Posterior vena cava (tissue), 2 donors: ENCODE results near the gene CROCC2. TPM values are rescaled to one million over a fixed set of nuclear protein-coding genes. Genes with fewer than 3 reads are reported as not detected.

Experiments used
- DNase-seq: peaks from one replicate; pipeline ENCODE4 v3.0.0-alpha.2; 2020; ENCODE audit warnings: low spot score
- intact Hi-C, 2 donors: fragments of 100-400 bp; cut with DNase I; formaldehyde crosslinking; loops; one replicate each; pipeline versions ENCODE4 v1.14.1 to v1.14.2; 2022 to 2023
- total RNA-seq, 2 donors: library from RNA; stranded (reverse); fragmentation: NEBNext Ultra II Directional; extraction: Animal tissue kit (Norgen Biotek cat#: 25700); gene quantifications; one replicate each; pipeline ENCODE4 v1.2.1, GENCODE V29; 2021
- donor health status: DM: yes; HTN: yes; CAD: no.
- donor health status: DM: yes; HTN: yes; CAD: no.

The CROCC2 gene
- total RNA-seq, 2 donors from 2014 or later = 0.09 TPM; not detected in 1

DNA sequence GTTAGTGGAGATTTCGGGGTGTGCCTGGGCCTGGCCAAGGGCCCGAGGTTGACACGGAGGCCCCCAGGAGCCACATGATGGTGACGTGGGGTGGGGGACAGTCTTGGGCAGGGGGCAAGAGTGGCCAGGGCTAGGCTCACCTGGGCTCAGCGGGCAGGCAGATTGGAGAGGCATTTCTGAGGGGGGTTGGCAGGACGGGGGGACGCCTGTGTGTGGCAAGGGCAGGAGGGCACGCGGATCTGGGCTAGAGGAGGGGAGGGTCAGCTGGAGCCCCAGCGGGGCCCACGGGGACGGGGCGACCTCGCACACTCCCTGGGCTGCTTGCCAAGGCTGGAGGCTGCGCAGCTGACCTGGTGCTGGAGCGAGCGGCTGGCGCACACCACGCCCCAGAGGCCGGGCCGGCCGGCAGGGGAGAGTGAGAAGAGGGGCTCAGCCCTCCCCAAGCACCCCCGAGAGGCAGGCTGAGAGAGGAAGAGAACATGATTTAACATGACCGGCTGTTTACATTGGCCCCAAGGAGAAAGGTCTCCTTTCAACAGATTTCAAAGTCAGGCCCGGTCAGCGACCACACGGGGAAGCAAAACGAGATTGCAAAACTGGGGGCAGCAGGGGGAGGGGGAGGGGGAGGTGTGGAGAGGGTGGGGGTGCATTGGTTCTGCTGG is 54.3 kb downstream of the CROCC2 start:
- intact Hi-C loops = no loop called here
- peak; percentile 82 for DNase-seq

GRCh38 chr2:240960971-240961876 is 55.1 kb downstream of the CROCC2 start:
- intact Hi-C loops = no loop called here
- peak; percentile 68 for DNase-seq

- peak; percentile 50 for DNase-seq
- intact Hi-C loops = no loop called here
These were observed 55.8 kb downstream of the CROCC2 start for GRCh38 chr2:240961910-240962299.

DNA sequence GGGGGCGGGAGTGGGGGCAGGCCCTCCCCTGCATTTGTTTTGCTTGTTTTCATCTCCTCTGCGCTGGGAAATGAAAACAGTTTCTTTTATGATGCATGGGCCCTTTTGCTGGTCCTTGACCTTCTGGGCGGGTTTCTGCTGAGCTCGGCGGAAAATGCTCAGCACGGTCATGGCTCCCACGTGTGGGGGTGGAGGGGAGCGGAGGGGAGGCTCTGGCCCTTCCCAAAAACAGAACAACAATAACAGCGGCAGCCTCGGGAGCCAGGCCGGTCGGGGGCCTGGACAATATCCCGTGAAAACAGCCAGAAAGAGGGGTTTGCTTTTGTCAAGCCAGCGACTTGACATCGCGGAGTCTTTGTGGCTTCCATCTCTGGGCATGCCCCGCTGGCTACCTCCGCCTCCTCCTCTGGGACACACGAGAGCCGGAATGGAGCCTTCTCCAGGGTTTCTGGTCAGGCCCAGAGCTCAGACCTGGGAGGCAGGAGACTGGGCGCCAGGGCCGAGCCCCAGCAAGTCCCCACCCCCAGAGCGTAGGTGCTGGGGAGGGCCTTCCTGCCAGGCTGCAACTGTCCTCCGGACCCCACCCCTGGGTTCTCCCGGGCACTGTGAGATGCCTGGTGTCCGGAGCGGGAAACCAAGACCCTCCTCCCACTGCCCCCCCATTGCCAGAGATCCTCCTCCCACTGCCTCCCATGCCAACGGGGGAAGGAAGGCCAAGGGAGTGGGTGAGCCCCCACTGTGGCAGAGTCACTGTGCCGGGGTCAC is 56.3 kb downstream of the CROCC2 start:
- intact Hi-C loops = no loop called here
- peak; percentile 87 for DNase-seq

DNA sequence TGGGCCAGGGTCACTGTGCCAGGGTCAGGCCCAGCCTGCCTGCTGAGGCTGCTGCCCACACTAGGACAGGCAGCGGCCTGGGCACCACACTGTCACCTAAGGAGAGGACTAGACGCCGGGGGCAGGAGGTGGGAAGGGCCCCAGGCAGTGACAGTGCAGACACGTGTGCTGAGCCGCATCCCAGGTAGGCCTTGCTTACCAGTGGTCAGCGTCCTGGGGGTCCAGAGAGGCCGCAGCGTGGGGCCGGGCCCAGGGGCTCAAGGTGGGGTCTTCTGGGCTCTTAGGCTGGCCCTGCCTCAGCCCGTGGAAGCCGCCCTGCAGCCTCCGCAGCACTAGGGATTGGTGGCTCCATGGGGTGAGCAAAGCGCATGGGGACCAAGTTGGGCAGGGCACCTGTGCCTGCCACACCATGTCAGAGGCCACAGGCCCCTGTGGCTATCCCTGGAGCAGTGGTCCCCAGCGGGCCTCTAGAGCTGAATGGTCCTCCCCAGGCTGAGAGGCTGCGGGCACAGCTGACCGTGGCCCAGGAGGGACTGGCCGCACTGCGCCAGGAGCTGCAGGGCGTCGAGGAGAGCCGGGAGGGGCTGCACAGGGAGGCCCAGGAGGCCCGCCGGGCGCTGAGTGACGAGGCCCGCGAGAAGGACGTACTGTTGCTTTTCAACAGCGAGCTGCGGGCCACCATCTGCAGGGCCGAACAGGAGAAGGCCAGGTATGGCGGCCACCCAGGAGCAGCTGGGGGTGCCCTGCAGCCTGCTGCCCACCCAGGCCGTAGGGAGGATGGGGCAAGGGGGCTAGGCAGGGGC is 57.1 kb downstream of the CROCC2 start:
- DNase-seq = peak; percentile 77

GRCh38 chr2:240963868-240964703 is 58.0 kb downstream of the CROCC2 start:
- peak; percentile 78 for DNase-seq
- intact Hi-C loops = loop anchor here in 1 of 2 donors (1.0 kb wide), 1 partner anchor 39 kb away; no protein-coding TSS in a partner anchor

More for the DNA sequence above, 57.1 kb downstream of the CROCC2 start:
- intact Hi-C loops = no loop called here

- intact Hi-C loops = loop anchor here in 1 of 2 donors (1.0 kb wide), 1 partner anchor 39 kb away; no protein-coding TSS in a partner anchor
- peak; percentile 62 for DNase-seq
These were observed 58.7 kb downstream of the CROCC2 start for GRCh38 chr2:240964704-240965295.

- intact Hi-C loops = no loop called here
- DNase-seq = peak; percentile 73
These were observed 59.3 kb downstream of the CROCC2 start for GRCh38 chr2:240965296-240965904.

- intact Hi-C loops = no loop called here
- DNase-seq = peak; percentile 80
These were observed 59.8 kb downstream of the CROCC2 start for GRCh38 chr2:240965905-240966456.

DNA sequence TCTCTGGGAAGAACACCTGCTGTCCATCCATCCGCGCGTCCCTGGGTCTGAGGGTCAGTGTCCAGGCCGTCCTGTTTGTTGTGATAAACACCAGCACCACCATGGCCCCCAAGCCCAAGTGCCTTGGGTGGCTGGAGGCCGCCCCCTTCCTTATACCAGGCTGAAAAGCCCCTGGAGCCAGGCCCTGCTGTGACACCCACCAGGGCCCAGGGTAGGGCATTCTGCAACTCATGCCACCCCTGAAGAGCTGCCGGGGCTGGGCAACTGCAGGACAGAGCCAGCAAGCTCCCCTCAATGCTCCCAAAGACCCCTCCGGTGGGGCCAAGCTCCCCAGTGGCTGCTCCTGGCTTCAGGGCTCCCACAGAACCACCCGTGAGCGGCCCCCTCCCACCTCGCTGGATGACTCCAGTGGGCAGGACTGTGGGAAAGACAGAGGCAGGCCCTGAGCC is 60.3 kb downstream of the CROCC2 start:
- no peak for DNase-seq
- intact Hi-C loops = no loop called here

- peak; percentile 80 for DNase-seq
- intact Hi-C loops = no loop called here
These were observed 61.0 kb downstream of the CROCC2 start for GRCh38 chr2:240966906-240967680.

GRCh38 chr2:240967681-240968621 is 61.8 kb downstream of the CROCC2 start:
- DNase-seq = peak; percentile 75
- intact Hi-C loops = no loop called here

GRCh38 chr2:240968731-240969624 is 62.8 kb downstream of the CROCC2 start:
- intact Hi-C loops = no loop called here
- peak; percentile 79 for DNase-seq

- DNase-seq = no peak
- intact Hi-C loops = no loop called here
These were observed 64.0 kb downstream of the CROCC2 start for GRCh38 chr2:240970104-240970503.
